NCI-H524 treated with DMSO at 0.1 percent for 48 hours (cell line): ENCODE results near the gene KLHDC10.
A peak's percentile ranks its signal among the peaks of the same experiment; 100 is the strongest.
"Not testable (repeated sequence)": the region's sequence is repeated elsewhere in the genome, so short reads cannot be mapped to it uniquely, and the experiment has no call there.

Experiments used
- DNase-seq: peaks from one replicate; lab custom pipeline; 2025; lab: John Stamatoyannopoulos, UW

Gene KLHDC10

DNA sequence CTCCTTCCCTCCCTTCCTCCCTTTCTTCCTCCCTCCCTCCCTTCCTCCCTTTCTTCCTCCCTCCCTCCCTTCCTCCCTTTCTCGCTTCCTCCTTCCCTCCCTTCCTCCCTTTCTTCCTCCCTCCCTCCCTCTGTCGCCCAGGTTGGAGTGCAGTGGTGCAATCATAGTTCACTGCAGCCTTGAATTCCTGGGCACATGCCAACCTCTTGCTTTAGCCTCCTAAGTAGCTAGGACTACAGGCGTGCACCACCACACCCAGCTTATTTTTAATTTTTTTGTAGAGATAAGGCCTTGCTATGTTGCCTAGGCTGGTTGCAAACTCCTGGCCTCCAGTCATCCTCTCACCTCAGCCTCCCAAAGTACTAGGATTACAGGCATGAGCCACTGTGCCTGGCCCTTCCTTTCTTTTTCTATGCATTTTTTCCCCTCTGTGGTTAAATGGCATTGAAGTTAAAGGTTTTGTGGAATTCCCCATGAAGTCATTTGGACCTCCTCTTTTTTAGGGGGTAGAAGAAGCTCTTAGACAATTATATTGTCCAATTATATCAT, 9.6 kb downstream of the KLHDC10 start:
- DNase-seq, result no peak

- not testable (repeated sequence) for DNase-seq
Measured at GRCh38 chr7:130083497-130083896, 13.2 kb downstream of the KLHDC10 start.

DNA sequence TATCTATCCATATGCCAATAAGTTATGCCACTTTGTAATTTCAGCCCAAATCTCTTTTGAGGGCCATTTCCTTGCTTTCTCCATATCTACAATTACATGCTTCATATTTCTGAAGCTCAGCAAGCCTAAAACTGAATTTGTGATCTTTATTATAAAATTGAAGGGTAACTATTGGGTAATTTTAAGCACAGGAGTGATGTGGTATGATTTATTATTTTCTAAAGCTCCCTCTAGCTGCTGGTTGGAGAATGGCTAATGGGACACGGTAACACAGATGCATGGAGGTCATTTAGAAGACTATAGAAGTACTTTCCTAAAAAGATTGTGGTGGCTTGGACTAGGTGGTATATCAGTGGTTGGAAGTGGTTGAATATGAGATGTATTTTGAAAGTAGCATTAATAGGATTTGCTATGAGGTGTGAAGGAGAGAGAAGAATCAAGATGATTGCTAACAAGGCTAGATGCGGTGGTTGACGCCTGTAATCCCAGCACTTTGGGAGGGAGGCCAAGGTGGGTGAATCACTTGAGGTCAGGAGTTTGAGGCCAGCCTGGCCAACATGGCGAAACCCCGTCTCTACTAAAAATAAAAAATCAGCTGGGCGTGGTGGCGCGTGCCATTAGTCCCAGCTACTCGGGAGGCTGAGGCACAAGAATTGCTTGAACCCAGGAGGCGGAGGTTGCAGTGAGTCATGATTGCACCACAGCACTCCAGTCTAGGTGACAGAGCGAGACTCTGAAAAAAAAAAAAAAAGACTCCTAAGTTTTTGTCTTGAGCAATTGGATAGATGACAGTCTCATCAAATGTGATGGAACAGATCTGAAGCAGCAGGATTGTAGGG, 13.9 kb downstream of the KLHDC10 start:
- DNase-seq, result no peak

DNA sequence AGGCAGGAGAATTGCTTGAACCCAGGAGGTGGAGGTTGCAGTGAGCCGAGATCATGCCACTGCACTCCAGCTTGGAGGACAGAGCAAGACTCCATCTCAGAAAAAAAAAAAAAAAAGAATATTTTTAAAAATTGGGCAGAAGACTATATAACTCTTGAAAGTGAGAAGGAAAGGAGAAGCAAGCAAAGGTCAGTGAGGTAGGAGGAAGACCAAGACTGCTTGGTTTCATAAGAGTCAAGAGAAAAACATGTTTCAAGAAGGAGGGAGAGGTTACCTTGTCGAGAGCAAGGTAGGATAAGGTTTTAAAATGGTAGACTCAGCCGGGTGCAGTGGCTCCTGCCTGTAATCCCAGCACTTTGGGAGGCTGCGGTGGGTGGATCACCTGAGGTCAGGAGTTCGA, 14.9 kb downstream of the KLHDC10 start:
- not testable (repeated sequence) for DNase-seq

- no peak for DNase-seq
Measured at GRCh38 chr7:130086938-130087337, 16.6 kb downstream of the KLHDC10 start.

DNA sequence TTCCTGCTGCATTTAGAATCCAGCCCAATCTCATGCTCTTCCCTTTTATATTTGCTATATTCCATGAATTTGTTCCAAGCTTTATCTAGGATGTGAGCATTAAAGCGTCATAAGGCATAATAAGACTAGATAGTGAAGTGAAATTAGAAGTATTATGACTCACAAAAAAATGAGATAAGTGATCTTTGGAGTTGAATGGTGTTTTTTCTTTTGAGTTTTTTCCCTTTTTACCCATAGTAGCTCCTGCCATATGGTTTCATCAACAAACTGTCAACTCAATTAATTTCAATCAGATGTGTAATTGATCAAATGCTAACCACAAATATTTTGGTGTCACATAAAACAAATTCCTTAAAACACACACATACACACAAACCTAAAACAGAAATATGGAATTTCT, 17.0 kb downstream of the KLHDC10 start:
- DNase-seq, result no peak

GRCh38 chr7:130090745-130091532, 20.6 kb downstream of the KLHDC10 start:
- DNase-seq, result no peak

DNA sequence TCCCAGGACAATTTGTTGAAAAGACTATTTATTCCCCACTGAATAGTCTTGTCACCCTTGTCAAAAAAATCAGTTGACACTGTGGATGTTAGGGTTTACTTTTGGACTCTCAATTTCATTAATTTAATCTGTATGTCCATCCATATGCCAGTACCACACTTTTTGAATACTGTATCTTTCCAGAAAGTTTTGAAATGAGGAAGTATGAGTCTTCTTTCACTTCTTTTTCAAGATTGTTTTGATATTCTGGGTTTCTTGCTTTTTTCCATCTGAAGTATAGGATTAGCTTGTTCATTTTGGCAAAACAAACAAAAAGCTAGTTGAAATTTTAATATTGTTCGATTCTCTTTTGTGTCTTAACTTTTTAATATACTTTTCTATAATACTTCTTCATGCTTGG, 21.7 kb downstream of the KLHDC10 start:
- no peak for DNase-seq

DNA sequence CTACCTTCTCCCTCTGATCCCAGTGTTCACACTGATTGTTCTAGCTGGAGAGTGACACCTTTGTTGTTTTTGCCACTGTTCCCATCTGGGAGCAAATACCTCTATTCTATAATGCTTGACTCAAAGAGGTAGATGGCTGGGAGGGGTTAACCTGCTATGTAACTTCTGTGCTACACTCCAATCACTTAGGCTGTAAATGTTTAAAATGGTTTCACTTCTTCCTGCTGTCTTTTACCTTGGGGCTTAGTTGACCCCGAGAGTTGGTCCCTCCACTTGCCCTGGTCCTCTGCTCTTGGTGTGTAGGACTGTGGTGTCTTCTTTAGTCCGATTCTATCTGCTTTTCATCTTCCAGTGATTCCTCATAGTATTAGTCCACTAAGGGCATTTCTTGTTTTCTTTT, 22.3 kb downstream of the KLHDC10 start:
- DNase-seq, result no peak

GRCh38 chr7:130095812-130096211, 25.5 kb downstream of the KLHDC10 start:
- DNase-seq, result no peak

GRCh38 chr7:130096243-130096827, 26.0 kb downstream of the KLHDC10 start:
- no peak for DNase-seq

DNA sequence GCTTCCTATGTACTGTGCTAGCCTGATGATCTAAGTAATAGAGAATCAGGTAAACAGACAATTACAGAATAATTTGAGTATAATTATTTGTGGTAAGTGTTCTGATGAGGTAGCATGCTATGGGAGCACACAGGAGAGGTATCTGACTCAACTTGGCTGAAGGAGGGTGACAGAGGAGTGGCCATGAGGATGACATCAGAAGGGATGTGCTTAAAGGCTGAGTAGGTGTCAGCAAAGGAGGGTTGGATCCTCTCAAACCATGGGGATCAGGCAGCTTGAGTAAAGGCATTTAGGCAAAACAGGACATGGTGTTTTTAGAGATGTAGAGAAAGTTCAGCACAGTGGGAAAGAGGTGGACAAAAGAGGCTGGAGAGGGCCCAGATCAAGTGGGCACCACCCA, 29.0 kb downstream of the KLHDC10 start:
- DNase-seq, result no peak

- DNase-seq, result no peak
Measured at GRCh38 chr7:130102588-130102987, 32.3 kb downstream of the KLHDC10 start.

GRCh38 chr7:130107949-130108674, 37.8 kb downstream of the KLHDC10 start:
- no peak for DNase-seq

GRCh38 chr7:130108809-130109208, 38.5 kb downstream of the KLHDC10 start:
- no peak for DNase-seq

DNA sequence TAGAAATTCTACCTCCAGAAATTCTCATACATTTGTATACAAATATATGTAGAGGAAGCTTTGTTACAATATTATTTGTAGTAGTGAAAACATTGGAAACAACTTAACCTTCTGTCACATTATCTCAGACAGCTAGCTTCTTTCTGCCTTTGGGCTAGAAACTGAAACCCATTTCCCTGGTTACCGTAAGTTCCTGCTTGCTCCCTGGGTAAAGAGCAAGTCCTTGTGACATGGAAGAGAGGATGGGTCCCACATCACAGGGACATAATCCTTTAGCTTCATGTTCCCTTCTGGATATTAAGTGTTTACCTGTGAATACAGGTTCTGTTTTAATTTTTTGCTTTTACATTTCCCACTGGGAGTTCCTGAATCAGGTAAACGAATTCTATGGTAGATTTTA, 41.8 kb downstream of the KLHDC10 start:
- DNase-seq, result no peak

GRCh38 chr7:130112662-130113425, 42.5 kb downstream of the KLHDC10 start:
- DNase-seq, result peak; percentile 31

DNA sequence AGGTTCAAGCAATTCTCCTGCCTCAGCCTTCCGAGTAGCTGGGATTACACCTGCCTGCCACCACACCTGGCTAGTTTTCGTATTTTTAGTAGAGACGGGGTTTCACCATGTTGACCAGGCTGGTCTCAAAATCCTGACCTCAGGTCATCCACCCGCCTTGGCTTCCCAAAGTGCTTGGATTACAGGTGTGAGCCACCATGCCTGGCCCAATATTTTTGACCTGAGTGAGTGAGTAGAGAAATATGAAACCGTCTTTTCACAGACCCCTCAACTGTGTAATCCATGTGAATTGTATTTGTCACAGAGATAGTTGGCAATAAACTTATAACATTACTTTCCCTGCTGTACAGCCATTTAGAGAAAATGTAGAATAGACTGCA, 43.1 kb downstream of the KLHDC10 start:
- not testable (repeated sequence) for DNase-seq

DNA sequence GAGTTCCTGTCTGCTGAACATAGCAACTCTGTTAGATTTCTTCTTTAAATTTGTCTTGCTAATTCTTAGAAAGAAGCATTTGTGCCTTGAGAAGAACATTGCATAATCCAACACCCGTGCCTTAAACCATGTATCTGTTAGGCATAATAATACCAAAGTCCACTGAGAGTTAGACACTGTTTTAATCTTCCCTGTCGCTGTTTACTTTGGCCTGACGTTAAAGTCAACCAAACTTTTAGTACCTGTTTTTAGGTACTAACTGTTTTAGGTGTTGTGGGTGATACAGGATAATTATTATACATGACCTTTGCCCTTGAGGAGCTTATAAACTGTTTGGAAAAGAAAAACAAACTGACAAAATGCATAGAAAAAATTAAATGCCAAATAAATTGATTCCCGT, 43.6 kb downstream of the KLHDC10 start:
- no peak for DNase-seq

DNA sequence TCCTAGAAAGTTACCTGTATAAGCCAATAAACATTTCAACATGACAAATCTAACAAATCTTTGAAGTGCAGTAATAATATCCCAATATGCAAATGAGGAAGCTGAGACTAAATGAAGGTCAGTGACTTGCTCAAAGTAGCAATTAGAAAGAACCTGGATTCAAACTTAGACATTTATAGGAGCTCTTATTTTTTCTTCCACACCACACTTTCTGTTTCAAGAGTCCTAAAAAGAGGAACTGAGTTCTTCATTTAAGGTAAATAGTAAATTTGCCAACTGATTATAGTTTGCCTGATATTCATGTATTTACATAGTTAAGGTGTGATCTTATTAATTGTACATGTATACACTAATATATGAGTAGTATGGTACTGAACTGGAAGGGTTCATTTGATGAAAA, 44.0 kb downstream of the KLHDC10 start:
- no peak for DNase-seq

DNA sequence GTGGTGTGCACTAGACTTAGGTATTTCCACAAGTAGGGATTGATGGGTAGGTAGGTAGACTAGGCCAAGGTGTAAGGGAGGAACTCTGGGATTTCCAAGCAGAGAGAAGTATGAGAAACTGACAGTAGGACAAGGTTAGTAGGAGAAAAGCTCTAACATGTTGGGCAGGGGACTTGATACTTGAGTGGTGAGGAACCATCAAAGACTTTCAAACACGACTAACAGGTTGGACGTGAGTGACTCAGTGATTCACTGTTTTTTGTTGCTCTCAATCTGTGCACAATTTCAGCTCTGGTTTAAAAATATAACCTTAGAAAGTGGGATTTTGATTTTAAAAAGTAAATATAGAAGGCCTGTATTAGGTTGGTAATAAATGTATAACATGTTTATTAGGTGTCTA, 44.4 kb downstream of the KLHDC10 start:
- DNase-seq, result no peak
